Measurements from ENCODE around the gene MARVELD1.
"Not testable (repeated sequence)": the region's sequence is repeated elsewhere in the genome, so short reads cannot be mapped to it uniquely, and the experiment has no call there.

The MARVELD1 gene

GRCh38 chr10:97698072-97698655 lies 15.4 kb upstream of the MARVELD1 start:
- DNase-seq = not testable (repeated sequence)

- DNase-seq = no peak
Measured at GRCh38 chr10:97701438-97702069, 12.0 kb upstream of the MARVELD1 start.

- DNase-seq = no peak
Measured at GRCh38 chr10:97703398-97704067, 10.0 kb upstream of the MARVELD1 start.

- no peak for DNase-seq
Measured at GRCh38 chr10:97704341-97704740, 9.2 kb upstream of the MARVELD1 start.

- DNase-seq = no peak
Measured at GRCh38 chr10:97705006-97705670, 8.4 kb upstream of the MARVELD1 start.

GRCh38 chr10:97707134-97707861 lies 6.2 kb upstream of the MARVELD1 start:
- DNase-seq = no peak

GRCh38 chr10:97708167-97708566 lies 5.4 kb upstream of the MARVELD1 start:
- DNase-seq = no peak

GRCh38 chr10:97708976-97709946 lies 4.3 kb upstream of the MARVELD1 start:
- no peak for DNase-seq

GRCh38 chr10:97711640-97712572 lies 1.6 kb upstream of the MARVELD1 start:
- DNase-seq = no peak

- DNase-seq = no peak
Measured at GRCh38 chr10:97713826-97714400, 383 bp downstream of the MARVELD1 start.

GRCh38 chr10:97714401-97715258 lies 1.1 kb downstream of the MARVELD1 start:
- DNase-seq = no peak

GRCh38 chr10:97715259-97715874 lies 1.8 kb downstream of the MARVELD1 start:
- DNase-seq = no peak

- DNase-seq = no peak
Measured at GRCh38 chr10:97717627-97718026, 4.1 kb downstream of the MARVELD1 start.

- no peak for DNase-seq
Measured at GRCh38 chr10:97718178-97718577, 4.6 kb downstream of the MARVELD1 start.

- DNase-seq = peak; percentile 63
Measured at GRCh38 chr10:97718659-97719142, 5.2 kb downstream of the MARVELD1 start.

GRCh38 chr10:97719602-97720001 lies 6.1 kb downstream of the MARVELD1 start:
- DNase-seq = no peak

GRCh38 chr10:97721871-97722780 lies 8.6 kb downstream of the MARVELD1 start:
- no peak for DNase-seq

GRCh38 chr10:97723001-97723400 lies 9.5 kb downstream of the MARVELD1 start:
- no peak for DNase-seq
